Measurements from ENCODE around the gene OR1K1.
"Not testable (repeated sequence)": the region's sequence is repeated elsewhere in the genome, so short reads cannot be mapped to it uniquely, and the experiment has no call there.

OR1K1 gene

DNA sequence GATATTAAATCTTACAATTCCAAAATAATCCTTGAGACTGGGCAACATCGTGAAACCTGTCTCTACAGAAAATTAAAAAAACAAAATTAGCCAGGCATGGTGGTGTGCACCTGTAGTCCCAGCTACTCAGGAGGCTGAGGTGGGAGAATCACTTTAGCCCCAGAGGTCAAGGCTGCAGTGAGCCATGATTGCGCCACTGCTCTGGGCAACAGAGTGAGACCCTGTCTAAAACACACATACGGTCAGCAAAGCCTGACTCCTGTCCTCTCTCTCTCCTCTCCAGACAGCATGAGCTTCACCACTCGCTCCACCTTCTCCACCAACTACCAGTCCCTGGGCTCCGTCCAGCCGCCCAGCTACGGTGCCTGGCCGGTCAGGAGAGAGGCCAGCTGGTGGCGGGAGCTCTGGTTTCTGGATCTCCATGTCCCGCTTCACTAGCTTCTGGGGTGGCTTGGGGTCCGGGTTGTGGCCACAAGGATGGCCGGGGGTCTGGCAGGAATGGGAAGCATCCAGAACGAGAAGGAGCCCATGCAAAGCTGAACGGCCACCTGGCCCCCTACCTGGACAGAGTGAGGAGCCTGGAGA lies 37.4 kb downstream of the OR1K1 start:
- Histone ChIP-seq H3K9ac (ENCODE audit: low read depth, low read length) (no peak overlapping the region), H3K27me3 (ENCODE audit: control insufficient read depth, insufficient read depth, low read length) (peaks cover 8% of the 10 kb centered on the region), H3K4me2 (ENCODE audit: low read length) (no peak overlapping the region), H3K36me3 (ENCODE audit: insufficient read depth, low read length) (no peaks in the 10 kb centered on the region), H3K4me3 (ENCODE audit: low read length) (no peak overlapping the region), H3K4me1 (ENCODE audit: control insufficient read depth, insufficient read depth, low read length) (no peaks in the 10 kb centered on the region), H3K9me3 (replicated peaks; ENCODE audit: low read length) (no peaks in the 10 kb centered on the region)

DNA sequence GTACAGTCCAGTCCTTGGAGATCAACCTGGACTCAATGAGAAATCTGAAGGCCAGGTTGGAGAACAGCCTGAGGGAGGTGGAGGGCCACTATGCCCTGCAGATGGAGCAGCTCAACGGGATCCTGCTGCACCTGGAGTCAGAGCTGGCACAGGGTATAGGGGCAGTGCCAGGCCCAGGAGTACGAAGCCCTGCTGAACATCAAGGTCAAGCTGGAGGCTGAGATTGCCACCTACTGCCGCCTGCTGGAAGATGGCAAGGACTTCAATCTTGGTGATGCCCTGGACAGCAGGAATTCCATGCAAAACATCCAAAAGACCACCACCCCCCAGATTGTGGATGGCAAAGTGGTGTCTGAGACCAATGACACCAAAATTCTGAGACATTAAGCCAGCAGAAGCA lies 38.5 kb downstream of the OR1K1 start:
- not testable (repeated sequence) for H3K4me3 ChIP-seq (ENCODE audit: low read length); H3K9me3 ChIP-seq (replicated peaks; ENCODE audit: low read length); H3K9ac ChIP-seq (ENCODE audit: low read depth, low read length); H3K36me3 ChIP-seq (ENCODE audit: insufficient read depth, low read length); H3K27me3 ChIP-seq (ENCODE audit: control insufficient read depth, insufficient read depth, low read length); H3K4me2 ChIP-seq (ENCODE audit: low read length); H3K4me1 ChIP-seq (ENCODE audit: control insufficient read depth, insufficient read depth, low read length)

DNA sequence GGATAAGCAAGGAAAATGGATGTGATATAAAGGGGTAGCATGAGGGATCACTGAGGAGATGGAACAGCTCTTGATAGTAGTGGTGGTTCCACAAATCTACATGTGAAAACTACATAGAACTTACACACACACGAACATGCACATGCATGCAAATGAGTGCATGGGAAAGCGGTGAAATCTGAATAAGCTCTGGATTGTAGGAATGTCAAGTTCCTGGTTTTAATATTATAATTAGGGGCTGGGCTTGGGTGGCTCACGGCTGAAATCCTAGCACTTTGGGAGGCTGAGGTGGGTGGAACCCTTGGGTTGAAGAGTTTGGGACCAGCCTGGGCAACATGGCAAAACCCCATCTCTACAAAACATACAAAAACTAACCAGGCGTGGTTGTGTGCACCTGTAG lies 41.6 kb downstream of the OR1K1 start:
- Histone ChIP-seq H3K9me3 (replicated peaks; ENCODE audit: low read length) (no peaks in the 10 kb centered on the region), H3K4me2 (ENCODE audit: low read length) (no peak overlapping the region), H3K4me3 (ENCODE audit: low read length) (no peak overlapping the region), H3K9ac (ENCODE audit: low read depth, low read length) (no peak overlapping the region), H3K4me1 (ENCODE audit: control insufficient read depth, insufficient read depth, low read length) (no peaks in the 10 kb centered on the region), H3K27me3 (ENCODE audit: control insufficient read depth, insufficient read depth, low read length) (peaks cover 8% of the 10 kb centered on the region), H3K36me3 (ENCODE audit: insufficient read depth, low read length) (peaks cover 17% of the 10 kb centered on the region)

DNA sequence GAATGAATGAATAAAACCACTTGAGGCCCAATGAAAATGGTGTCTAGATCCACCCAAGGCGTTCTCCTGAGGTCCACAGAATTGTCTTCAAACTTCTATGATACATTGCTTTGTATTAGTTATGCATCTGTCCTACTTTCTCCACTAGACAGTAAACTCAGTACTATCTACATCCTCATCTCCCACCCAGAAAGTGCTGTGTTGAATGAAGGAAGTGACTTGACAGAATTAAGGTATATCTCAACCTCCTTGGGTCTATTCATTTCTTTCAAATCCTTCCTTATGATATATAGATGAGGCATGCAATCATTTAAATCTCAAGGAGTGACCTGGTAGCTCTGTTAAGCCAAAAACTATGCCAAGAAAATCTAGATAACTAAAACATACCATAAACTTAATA lies 44.2 kb downstream of the OR1K1 start:
- H3K9me3 ChIP-seq (replicated peaks; ENCODE audit: low read length): no peaks in the 10 kb centered on the region
- peaks cover 41% of the 10 kb centered on the region for H3K36me3 ChIP-seq (ENCODE audit: insufficient read depth, low read length)
- H3K4me3 ChIP-seq (ENCODE audit: low read length): no peak overlapping the region
- no peaks in the 10 kb centered on the region for H3K4me1 ChIP-seq (ENCODE audit: control insufficient read depth, insufficient read depth, low read length)
- no peak overlapping the region for H3K9ac ChIP-seq (ENCODE audit: low read depth, low read length)
- peaks cover 3% of the 10 kb centered on the region for H3K27me3 ChIP-seq (ENCODE audit: control insufficient read depth, insufficient read depth, low read length)
- no peak overlapping the region for H3K4me2 ChIP-seq (ENCODE audit: low read length)

DNA sequence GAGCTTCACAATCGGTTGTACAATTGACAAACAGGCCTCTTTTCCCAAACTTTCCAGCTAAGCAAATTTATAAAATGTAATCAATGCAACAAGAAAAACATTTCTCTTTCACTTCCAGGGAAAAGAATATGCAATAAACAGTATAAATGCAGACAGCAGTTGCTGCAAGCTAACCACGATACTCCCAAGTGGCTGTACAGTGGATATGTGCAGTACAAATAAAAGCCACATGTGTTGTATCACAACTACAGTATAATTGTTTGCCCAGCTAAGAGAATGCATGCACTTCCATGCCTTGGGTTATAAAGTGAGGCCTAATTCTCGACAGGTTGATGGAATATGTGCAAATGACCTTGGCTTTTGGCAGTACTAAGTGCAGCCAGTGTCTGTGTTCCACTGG lies 45.2 kb downstream of the OR1K1 start:
- H3K4me2 ChIP-seq (ENCODE audit: low read length): no peak overlapping the region
- no peaks in the 10 kb centered on the region for H3K27me3 ChIP-seq (ENCODE audit: control insufficient read depth, insufficient read depth, low read length)
- H3K4me1 ChIP-seq (ENCODE audit: control insufficient read depth, insufficient read depth, low read length): no peaks in the 10 kb centered on the region
- no peaks in the 10 kb centered on the region for H3K9me3 ChIP-seq (replicated peaks; ENCODE audit: low read length)
- H3K4me3 ChIP-seq (ENCODE audit: low read length): no peak overlapping the region
- no peak overlapping the region for H3K9ac ChIP-seq (ENCODE audit: low read depth, low read length)
- H3K36me3 ChIP-seq (ENCODE audit: insufficient read depth, low read length): peaks cover 46% of the 10 kb centered on the region

DNA sequence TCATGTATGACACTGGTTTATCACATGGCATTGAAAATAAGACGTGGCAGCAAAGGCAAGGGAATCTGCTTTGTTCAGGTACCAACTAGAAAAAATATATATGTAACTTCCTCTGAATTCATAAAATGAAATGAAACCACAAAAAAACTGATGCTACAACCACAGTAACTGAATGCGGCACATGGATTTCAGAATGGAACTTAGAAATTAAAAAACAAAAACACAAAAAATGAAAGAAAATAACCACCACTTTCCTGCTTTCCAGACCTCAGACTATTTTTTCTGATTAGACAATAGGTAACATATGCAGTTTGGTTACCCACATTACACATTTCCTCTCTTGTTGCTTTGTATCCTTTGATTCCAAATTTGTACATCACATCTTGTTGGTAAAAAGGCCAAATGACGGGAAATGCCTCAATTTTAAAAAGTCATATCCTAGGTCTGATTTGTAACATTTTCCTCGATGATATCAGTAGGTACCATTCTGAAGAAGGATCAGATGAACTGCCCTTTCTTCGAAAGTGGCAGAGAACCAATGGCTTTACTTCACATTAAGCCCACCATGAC lies 46.5 kb downstream of the OR1K1 start:
- Histone ChIP-seq H3K27me3 (ENCODE audit: control insufficient read depth, insufficient read depth, low read length) (no peaks in the 10 kb centered on the region), H3K4me1 (ENCODE audit: control insufficient read depth, insufficient read depth, low read length) (no peaks in the 10 kb centered on the region), H3K36me3 (ENCODE audit: insufficient read depth, low read length) (peaks cover 55% of the 10 kb centered on the region), H3K9me3 (replicated peaks; ENCODE audit: low read length) (no peaks in the 10 kb centered on the region), H3K9ac (ENCODE audit: low read depth, low read length) (no peak overlapping the region), H3K4me2 (ENCODE audit: low read length) (no peak overlapping the region), H3K4me3 (ENCODE audit: low read length) (no peak overlapping the region)

DNA sequence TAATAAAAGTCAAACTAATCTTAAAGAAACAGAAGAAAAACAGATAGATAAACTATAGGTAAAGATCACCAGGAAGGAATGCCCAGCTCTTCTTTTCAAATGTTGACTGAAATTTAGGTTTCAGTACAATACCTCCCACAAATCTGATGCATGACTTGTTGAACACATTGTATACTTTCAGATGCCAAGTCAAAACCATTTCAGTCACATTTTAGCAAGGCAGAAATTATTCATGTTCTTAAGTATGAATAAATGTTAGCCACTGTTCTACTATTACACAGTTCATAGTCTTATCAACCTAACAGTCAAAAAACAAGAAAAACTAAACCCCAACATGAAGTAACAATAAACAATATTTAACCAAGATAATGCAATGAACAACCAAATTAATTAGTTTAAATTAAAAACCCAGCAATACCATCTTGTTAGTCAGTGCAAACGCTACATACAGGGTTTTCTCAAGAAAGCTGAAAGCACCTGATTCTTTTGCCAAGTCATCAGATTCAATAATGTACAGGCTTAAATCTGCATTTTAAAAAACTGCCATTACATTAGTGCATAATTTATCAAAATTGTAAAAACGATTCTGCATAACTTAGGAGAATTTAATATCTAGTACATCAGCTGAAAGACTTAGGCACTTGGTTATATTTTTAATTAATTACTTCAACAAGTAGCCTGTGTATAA lies 48.5 kb downstream of the OR1K1 start:
- peaks cover 57% of the 10 kb centered on the region for H3K36me3 ChIP-seq (ENCODE audit: insufficient read depth, low read length)
- no peak overlapping the region for H3K4me2 ChIP-seq (ENCODE audit: low read length)
- no peak overlapping the region for H3K4me3 ChIP-seq (ENCODE audit: low read length)
- no peaks in the 10 kb centered on the region for H3K9me3 ChIP-seq (replicated peaks; ENCODE audit: low read length)
- H3K9ac ChIP-seq (ENCODE audit: low read depth, low read length): no peak overlapping the region
- H3K4me1 ChIP-seq (ENCODE audit: control insufficient read depth, insufficient read depth, low read length): no peaks in the 10 kb centered on the region
- no peaks in the 10 kb centered on the region for H3K27me3 ChIP-seq (ENCODE audit: control insufficient read depth, insufficient read depth, low read length)

All from skeletal muscle satellite cell (primary cell).